HL-60 (cell line): Measurements from ENCODE around the gene BAHCC1.

ENCODE experiments used
- DNase-seq, 2 experiments: peaks; one replicate each; pipeline ENCODE4 v3.0.0-alpha.2; 2010 to 2020; ENCODE audit warnings: low read depth in 1 of 2, low spot score in 1 of 2
- H3K27ac ChIP-seq: fragments of 250-450 bp; sonication (Bioruptor Pico); replicated peaks from 2 replicates; pipeline ENCODE4 v1.5.1; 2020; ENCODE audit warnings: mild to moderate bottlenecking, moderate library complexity
- H3K27me3 ChIP-seq: fragments of 250-450 bp; sonication (Bioruptor Pico); 2 replicates; pipeline ENCODE4 v1.5.1; 2021; ENCODE audit warnings: mild to moderate bottlenecking, moderate library complexity; ENCODE audit not compliant: insufficient read depth, poor library complexity, severe bottlenecking
- H3K4me3 ChIP-seq: replicated peaks from 2 replicates; pipeline ENCODE4 v1.5.1; 2011; ENCODE audit warnings: mild to moderate bottlenecking, control low read depth, low read length; ENCODE audit not compliant: insufficient read depth
- GABPA ChIP-seq: IDR thresholded peaks from 2 replicates; pipeline ENCODE4 v1.6.1; 2012; ENCODE audit warnings: low read depth
- POLR2AphosphoS5 ChIP-seq: IDR thresholded peaks from 2 replicates; pipeline ENCODE4 v1.6.1; 2012; ENCODE audit warnings: low read depth
- SPI1 ChIP-seq: IDR thresholded peaks from 2 replicates; pipeline ENCODE4 v1.6.1; 2012; ENCODE audit warnings: low read depth, mild to moderate bottlenecking, borderline replicate concordance
- TF ChIP-seq, protein P1 (sequence below): IDR thresholded peaks from 2 replicates; pipeline ENCODE4 v1.6.1; 2012; ENCODE audit warnings: low read depth; ENCODE audit not compliant: insufficient replicate concordance
- TF ChIP-seq, protein P2 (sequence below): IDR thresholded peaks from one replicate; pipeline ENCODE4 v1.5.1; 2011; ENCODE audit warnings: low read length, control low read depth, inconsistent platforms; ENCODE audit not compliant: insufficient read depth

Gene BAHCC1

GRCh38 chr17:81458628-81459027 is 63.4 kb downstream of the BAHCC1 start:
- no peaks in the 10 kb centered on the region for H3K27me3 ChIP-seq
- peak in 1 of 2 experiments; percentile 52 for DNase-seq
- TF ChIP-seq GABPA (no peak), SPI1 (no peak), POLR2AphosphoS5 (no peak; the same call in 1 of the 2 replicates)
- TF ChIP-seq, protein P1, sequence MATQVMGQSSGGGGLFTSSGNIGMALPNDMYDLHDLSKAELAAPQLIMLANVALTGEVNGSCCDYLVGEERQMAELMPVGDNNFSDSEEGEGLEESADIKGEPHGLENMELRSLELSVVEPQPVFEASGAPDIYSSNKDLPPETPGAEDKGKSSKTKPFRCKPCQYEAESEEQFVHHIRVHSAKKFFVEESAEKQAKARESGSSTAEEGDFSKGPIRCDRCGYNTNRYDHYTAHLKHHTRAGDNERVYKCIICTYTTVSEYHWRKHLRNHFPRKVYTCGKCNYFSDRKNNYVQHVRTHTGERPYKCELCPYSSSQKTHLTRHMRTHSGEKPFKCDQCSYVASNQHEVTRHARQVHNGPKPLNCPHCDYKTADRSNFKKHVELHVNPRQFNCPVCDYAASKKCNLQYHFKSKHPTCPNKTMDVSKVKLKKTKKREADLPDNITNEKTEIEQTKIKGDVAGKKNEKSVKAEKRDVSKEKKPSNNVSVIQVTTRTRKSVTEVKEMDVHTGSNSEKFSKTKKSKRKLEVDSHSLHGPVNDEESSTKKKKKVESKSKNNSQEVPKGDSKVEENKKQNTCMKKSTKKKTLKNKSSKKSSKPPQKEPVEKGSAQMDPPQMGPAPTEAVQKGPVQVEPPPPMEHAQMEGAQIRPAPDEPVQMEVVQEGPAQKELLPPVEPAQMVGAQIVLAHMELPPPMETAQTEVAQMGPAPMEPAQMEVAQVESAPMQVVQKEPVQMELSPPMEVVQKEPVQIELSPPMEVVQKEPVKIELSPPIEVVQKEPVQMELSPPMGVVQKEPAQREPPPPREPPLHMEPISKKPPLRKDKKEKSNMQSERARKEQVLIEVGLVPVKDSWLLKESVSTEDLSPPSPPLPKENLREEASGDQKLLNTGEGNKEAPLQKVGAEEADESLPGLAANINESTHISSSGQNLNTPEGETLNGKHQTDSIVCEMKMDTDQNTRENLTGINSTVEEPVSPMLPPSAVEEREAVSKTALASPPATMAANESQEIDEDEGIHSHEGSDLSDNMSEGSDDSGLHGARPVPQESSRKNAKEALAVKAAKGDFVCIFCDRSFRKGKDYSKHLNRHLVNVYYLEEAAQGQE: no peak
- TF ChIP-seq, protein P2, sequence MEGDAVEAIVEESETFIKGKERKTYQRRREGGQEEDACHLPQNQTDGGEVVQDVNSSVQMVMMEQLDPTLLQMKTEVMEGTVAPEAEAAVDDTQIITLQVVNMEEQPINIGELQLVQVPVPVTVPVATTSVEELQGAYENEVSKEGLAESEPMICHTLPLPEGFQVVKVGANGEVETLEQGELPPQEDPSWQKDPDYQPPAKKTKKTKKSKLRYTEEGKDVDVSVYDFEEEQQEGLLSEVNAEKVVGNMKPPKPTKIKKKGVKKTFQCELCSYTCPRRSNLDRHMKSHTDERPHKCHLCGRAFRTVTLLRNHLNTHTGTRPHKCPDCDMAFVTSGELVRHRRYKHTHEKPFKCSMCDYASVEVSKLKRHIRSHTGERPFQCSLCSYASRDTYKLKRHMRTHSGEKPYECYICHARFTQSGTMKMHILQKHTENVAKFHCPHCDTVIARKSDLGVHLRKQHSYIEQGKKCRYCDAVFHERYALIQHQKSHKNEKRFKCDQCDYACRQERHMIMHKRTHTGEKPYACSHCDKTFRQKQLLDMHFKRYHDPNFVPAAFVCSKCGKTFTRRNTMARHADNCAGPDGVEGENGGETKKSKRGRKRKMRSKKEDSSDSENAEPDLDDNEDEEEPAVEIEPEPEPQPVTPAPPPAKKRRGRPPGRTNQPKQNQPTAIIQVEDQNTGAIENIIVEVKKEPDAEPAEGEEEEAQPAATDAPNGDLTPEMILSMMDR: no peak
- H3K27ac ChIP-seq: peak overlapping the region; percentile 94
- H3K4me3 ChIP-seq: peak overlapping the region; percentile 40

DNA sequence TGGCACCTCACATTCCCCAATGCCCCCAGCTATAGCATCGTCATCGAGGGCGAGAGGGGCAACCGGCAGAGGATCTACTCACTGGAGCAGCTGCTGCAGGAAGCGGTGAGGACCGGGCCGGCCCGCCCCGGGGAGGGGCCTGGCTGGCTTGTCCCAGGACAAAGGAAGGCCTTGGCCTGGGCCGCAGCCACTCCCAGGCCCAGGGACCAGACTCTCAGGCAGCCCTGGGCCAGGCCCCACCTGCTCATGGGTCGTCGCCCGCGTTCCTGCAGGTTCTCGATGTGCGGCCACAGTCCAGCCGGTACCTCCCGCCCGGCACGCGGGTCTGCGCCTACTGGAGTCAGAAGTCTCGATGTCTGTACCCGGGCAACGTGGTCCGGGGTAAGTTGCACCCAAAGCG is 64.0 kb downstream of the BAHCC1 start:
- peak overlapping the region; percentile 94 for H3K27ac ChIP-seq
- peak; percentile 82 to 92 for DNase-seq
- TF ChIP-seq POLR2AphosphoS5 (peak; percentile 51; the same call in 1 of the 2 replicates), SPI1 (no peak), GABPA (no peak)
- TF ChIP-seq, protein P1: no peak
- H3K4me3 ChIP-seq: peak overlapping the region; percentile 40
- H3K27me3 ChIP-seq: no peaks in the 10 kb centered on the region

DNA sequence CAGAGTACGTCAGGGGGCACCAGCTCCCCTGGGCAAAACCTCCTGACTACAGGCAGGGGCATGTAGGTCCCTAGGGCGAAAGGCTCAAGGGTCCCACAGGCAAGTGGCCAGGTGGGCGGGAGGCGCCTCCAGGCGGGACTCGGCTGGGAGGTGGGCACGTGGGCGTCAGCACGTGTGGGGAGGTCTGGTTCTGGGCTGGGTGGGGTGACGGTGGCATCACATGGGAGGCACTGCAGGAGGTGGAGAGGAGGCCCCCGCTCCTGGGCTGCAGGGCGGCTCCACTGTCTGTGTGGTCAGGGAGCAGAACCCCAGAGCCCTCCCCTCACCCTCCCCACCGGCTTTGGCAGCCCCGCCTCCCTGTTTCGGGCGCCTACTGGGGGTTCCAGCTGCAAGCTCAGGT is 64.6 kb downstream of the BAHCC1 start:
- TF ChIP-seq, protein P2: no peak
- 0 out of 2 replicates have a peak, but pooled peaks have one; percentile 36 for TF ChIP-seq POLR2AphosphoS5
- TF ChIP-seq, protein P1: no peak
- H3K27me3 ChIP-seq: no peaks in the 10 kb centered on the region
- H3K27ac ChIP-seq: peak overlapping the region; percentile 94
- peak overlapping the region; percentile 40 for H3K4me3 ChIP-seq
- DNase-seq: peak; percentile 72 to 93
